Vagina (tissue), 2 donors: ENCODE results near the gene ADK. TPM values are rescaled to one million over a fixed set of nuclear protein-coding genes. Genes with fewer than 3 reads are reported as not detected.

ENCODE experiments used
- DNase-seq, 2 donors: peaks; one replicate each; pipeline ENCODE4 v3.0.0-alpha.2; 2017; ENCODE audit errors: extremely low spot score in 2 of 2
- H3K27ac ChIP-seq: fragments of 200-600 bp; sonication (generic); one replicate; pipeline ENCODE4 v1.5.1; 2019
- H3K27me3 ChIP-seq: fragments of 200-600 bp; sonication (generic); one replicate; pipeline ENCODE4 v1.5.1; 2019
- H3K36me3 ChIP-seq, 2 donors: fragments of 200-600 bp; sonication (generic); one replicate each; pipeline ENCODE4 v1.5.1; 2017 to 2019
- H3K4me1 ChIP-seq: fragments of 200-600 bp; sonication (generic); one replicate; pipeline ENCODE4 v1.5.1; 2019
- H3K4me3 ChIP-seq, 2 donors: fragments of 200-600 bp; sonication (generic); 1 replicate in 1 of 2; 2 replicates in 1 of 2; pipeline ENCODE4 v1.5.1; 2016 to 2019
- H3K9me3 ChIP-seq: fragments of 200-600 bp; sonication (generic); one replicate; pipeline ENCODE4 v1.5.1; 2019
- POLR2A ChIP-seq, 2 donors: fragments of 450-650 bp; IDR thresholded peaks; one replicate each; pipeline ENCODE4 v1.6.1; 2017; ENCODE audit warnings: antibody characterized with exemption in 2 of 2, mild to moderate bottlenecking in 2 of 2, moderate library complexity in 2 of 2
- POLR2AphosphoS5 ChIP-seq, 2 donors: sonication (generic); formaldehyde crosslinking; IDR thresholded peaks; one replicate each; pipeline ENCODE4 v1.9.0; 2017; ENCODE audit warnings: antibody characterized with exemption in 2 of 2, mild to moderate bottlenecking in 2 of 2, low read depth in 1 of 2; ENCODE audit not compliant: insufficient read depth in 1 of 2
- intact Hi-C: fragments of 100-400 bp; cut with DNase I; formaldehyde crosslinking; loops from one replicate; pipeline ENCODE4 v1.15.1; 2023
- total RNA-seq: library from RNA; depleted of rRNA; stranded (reverse); fragments of >200 nt; gene quantifications from one replicate; pipeline ENCODE4 v1.2.3, GENCODE V29; 2016
- TF ChIP-seq, protein P1 (sequence below), 3 experiments: fragments of 450-650 bp in 2 of 3; fragments of 200-600 bp in 1 of 3; sonication (generic) in 1 of 3; IDR thresholded peaks; one replicate each; pipeline ENCODE4 v1.5.1; 2017 to 2019; ENCODE audit warnings: antibody characterized with exemption in 3 of 3, mild to moderate bottlenecking in 2 of 3, moderate library complexity in 2 of 3

ADK gene
- total RNA-seq, 1 donor from 2014 or later = 46.2 TPM

DNA sequence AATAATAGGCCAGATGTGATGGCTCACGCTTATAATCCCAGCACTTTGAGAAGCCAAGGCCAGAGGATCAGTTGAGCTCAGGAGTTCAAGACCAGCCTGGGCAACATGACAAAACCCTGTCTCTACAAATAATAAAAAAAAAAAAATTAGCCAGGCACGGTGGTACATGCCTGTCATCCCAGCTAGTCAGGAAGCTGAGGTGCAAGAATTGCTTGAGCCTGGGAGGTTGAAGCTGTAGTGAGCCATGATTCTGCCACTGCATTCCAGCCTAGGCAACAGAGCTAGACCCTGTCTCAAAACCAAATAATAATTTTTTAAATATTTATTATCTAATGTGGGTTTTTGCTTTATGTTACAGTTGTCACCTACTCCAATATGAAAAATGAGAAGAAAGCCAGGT is 178.9 kb downstream of the ADK start:
- intact Hi-C loops = no loop called here
- TF ChIP-seq POLR2A (IDR thresholded peaks at IDR 0.05) (no peak), POLR2AphosphoS5 (IDR thresholded peaks at IDR 0.05; ENCODE audit: insufficient read depth in 1 of 2, low read depth in 1 of 2) (no peak)
- TF ChIP-seq, protein P1, sequence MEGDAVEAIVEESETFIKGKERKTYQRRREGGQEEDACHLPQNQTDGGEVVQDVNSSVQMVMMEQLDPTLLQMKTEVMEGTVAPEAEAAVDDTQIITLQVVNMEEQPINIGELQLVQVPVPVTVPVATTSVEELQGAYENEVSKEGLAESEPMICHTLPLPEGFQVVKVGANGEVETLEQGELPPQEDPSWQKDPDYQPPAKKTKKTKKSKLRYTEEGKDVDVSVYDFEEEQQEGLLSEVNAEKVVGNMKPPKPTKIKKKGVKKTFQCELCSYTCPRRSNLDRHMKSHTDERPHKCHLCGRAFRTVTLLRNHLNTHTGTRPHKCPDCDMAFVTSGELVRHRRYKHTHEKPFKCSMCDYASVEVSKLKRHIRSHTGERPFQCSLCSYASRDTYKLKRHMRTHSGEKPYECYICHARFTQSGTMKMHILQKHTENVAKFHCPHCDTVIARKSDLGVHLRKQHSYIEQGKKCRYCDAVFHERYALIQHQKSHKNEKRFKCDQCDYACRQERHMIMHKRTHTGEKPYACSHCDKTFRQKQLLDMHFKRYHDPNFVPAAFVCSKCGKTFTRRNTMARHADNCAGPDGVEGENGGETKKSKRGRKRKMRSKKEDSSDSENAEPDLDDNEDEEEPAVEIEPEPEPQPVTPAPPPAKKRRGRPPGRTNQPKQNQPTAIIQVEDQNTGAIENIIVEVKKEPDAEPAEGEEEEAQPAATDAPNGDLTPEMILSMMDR (IDR thresholded peaks at IDR 0.05) = no peak
- no peaks in the 10 kb centered on the region for H3K4me1 ChIP-seq
- H3K4me3 ChIP-seq = no peak overlapping the region
- no peak overlapping the region for H3K27ac ChIP-seq
- DNase-seq = no peak
- no peaks in the 10 kb centered on the region for H3K27me3 ChIP-seq
- no peaks in the 10 kb centered on the region for H3K9me3 ChIP-seq
- H3K36me3 ChIP-seq = peaks cover 0 to 4% of the 10 kb centered on the region in 2 donors

DNA sequence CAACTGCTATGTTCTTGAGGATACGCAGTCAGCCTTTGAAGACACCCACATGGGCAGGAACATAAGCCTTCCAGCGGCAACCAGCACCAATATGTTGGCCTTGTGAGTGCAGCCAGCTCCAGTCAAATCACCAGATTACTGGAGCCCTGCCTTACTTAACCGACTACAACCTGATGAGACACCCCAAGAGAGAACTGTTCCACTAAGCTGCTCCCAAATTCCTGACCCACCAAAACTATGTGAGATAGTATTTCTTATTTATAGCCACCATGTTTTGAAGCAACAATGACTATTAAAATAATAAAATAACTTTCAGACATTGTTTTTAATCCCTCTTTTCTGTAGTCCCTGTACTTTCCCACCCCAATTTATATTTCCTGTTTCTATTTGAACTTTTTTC is 179.6 kb downstream of the ADK start:
- intact Hi-C loops = no loop called here
- Histone ChIP-seq H3K36me3 (peaks cover 0 to 4% of the 10 kb centered on the region in 2 donors), H3K4me1 (no peaks in the 10 kb centered on the region), H3K4me3 (no peak overlapping the region), H3K9me3 (no peaks in the 10 kb centered on the region), H3K27me3 (no peaks in the 10 kb centered on the region), H3K27ac (no peak overlapping the region)
- TF ChIP-seq POLR2AphosphoS5 (IDR thresholded peaks at IDR 0.05; ENCODE audit: insufficient read depth in 1 of 2, low read depth in 1 of 2) = no peak
- DNase-seq = no peak

DNA sequence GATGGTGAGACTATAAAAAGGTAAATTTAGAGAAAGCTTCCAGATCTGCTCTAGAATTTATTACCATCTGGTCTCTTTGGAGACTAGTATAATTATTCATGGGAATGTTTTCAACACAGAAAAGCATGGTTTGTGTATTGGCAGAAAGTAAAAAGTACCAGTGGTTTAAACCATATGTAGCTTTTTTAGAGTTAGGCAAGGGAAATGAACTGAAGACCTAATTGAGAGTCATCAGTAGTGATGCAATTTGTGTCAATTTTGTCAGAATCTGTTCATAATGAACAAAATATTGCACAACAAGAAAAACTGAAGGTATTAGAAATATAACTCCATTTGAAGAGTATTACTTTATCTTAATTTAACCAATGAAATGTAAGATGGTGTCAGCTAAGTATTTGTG is 181.4 kb downstream of the ADK start:
- H3K36me3 ChIP-seq = peaks cover 0 to 4% of the 10 kb centered on the region in 2 donors
- no peak for TF ChIP-seq POLR2AphosphoS5 (IDR thresholded peaks at IDR 0.05; ENCODE audit: insufficient read depth in 1 of 2, low read depth in 1 of 2)
- no peak for TF ChIP-seq POLR2A (IDR thresholded peaks at IDR 0.05)
- TF ChIP-seq, protein P1 (IDR thresholded peaks at IDR 0.05) = no peak
- no peak overlapping the region for H3K27ac ChIP-seq
- H3K27me3 ChIP-seq = no peaks in the 10 kb centered on the region
- no peak for DNase-seq
- intact Hi-C loops = no loop called here
- no peaks in the 10 kb centered on the region for H3K4me1 ChIP-seq
- no peaks in the 10 kb centered on the region for H3K9me3 ChIP-seq
- H3K4me3 ChIP-seq = no peak overlapping the region

DNA sequence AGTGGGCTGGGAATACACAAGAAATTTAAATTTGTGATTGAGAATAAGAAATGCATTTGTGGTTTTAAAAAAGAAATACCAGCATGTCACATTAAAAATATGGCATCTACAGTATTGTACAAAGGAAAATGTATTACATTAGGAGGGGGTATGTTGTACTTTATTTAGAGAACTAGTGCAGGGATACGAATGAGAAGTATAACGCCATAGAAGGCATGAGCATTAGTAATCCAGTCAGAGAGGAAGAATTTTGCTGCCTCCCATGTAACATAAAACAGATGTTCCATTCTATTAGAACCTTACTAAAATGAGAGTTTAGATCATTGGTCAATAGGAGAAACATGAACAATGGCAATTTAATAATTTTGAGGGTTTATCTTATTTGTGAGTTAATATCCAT is 182.2 kb downstream of the ADK start:
- Histone ChIP-seq H3K36me3 (peaks cover 0 to 4% of the 10 kb centered on the region in 2 donors), H3K4me3 (no peak overlapping the region), H3K4me1 (no peaks in the 10 kb centered on the region), H3K27me3 (no peaks in the 10 kb centered on the region), H3K27ac (no peak overlapping the region), H3K9me3 (no peaks in the 10 kb centered on the region)
- intact Hi-C loops = no loop called here
- no peak for DNase-seq
- TF ChIP-seq POLR2A (IDR thresholded peaks at IDR 0.05) (no peak), POLR2AphosphoS5 (IDR thresholded peaks at IDR 0.05; ENCODE audit: insufficient read depth in 1 of 2, low read depth in 1 of 2) (no peak)
- TF ChIP-seq, protein P1 (IDR thresholded peaks at IDR 0.05) = no peak

DNA sequence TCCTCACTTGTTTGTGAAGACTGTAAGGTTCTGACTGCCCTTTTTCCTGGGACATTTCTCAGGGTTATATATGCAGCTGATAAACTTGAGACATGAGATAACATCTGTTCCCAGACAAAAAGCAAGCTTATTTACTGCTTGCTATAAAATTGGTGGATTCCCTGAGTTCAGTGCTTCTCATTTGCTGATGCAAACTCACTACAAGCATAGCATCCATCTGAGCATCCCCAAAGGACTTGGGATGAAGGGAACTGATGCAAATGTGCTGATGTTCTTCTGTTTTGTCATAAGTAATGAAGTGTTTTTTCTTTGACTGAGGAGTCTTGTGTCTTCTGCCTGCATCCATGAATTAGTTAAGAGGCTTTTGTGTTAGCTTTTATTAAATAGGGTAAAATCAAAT is 183.2 kb downstream of the ADK start:
- no peaks in the 10 kb centered on the region for H3K9me3 ChIP-seq
- intact Hi-C loops = no loop called here
- H3K36me3 ChIP-seq = peaks cover 0 to 4% of the 10 kb centered on the region in 2 donors
- DNase-seq = no peak
- H3K27ac ChIP-seq = no peak overlapping the region
- H3K4me1 ChIP-seq = no peaks in the 10 kb centered on the region
- TF ChIP-seq, protein P1 (IDR thresholded peaks at IDR 0.05) = no peak
- TF ChIP-seq POLR2AphosphoS5 (IDR thresholded peaks at IDR 0.05; ENCODE audit: insufficient read depth in 1 of 2, low read depth in 1 of 2) (no peak), POLR2A (IDR thresholded peaks at IDR 0.05) (no peak)
- no peak overlapping the region for H3K4me3 ChIP-seq
- no peaks in the 10 kb centered on the region for H3K27me3 ChIP-seq
